Hepatocyte (in vitro differentiated cells): ENCODE results near the gene KIF23. TPM values are rescaled to one million over a fixed set of nuclear protein-coding genes. Genes with fewer than 3 reads are reported as not detected.

Experiments used
- DNase-seq: peaks from one replicate; pipeline ENCODE4 v3.0.0-alpha.2; 2016; ENCODE audit warnings: low spot score
- H2AFZ ChIP-seq: fragments of 200-600 bp; sonication (generic); 2 replicates; pipeline ENCODE4 v1.6.0; 2016; ENCODE audit warnings: antibody characterized with exemption, mild to moderate bottlenecking
- H3K27ac ChIP-seq: fragments of 200-600 bp; sonication (generic); 2 replicates; pipeline ENCODE4 v1.5.1; 2016; ENCODE audit warnings: mild to moderate bottlenecking
- H3K27me3 ChIP-seq: fragments of 200-600 bp; sonication (generic); 2 replicates; pipeline ENCODE4 v1.6.1; 2016
- H3K36me3 ChIP-seq: fragments of 200-600 bp; sonication (generic); replicated peaks from 2 replicates; pipeline ENCODE4 v1.5.1; 2016; ENCODE audit warnings: low read depth; ENCODE audit not compliant: insufficient read depth
- H3K4me1 ChIP-seq: fragments of 200-600 bp; sonication (generic); 2 replicates; pipeline ENCODE4 v1.5.1; 2016; ENCODE audit warnings: mild to moderate bottlenecking, moderate library complexity; ENCODE audit not compliant: insufficient read depth
- H3K4me2 ChIP-seq: fragments of 200-600 bp; sonication (generic); 2 replicates; pipeline ENCODE4 v1.6.0; 2016
- H3K4me3 ChIP-seq: fragments of 200-600 bp; sonication (generic); 2 replicates; pipeline ENCODE4 v1.5.1; 2016; ENCODE audit warnings: mild to moderate bottlenecking
- H3K79me2 ChIP-seq: fragments of 200-600 bp; sonication (generic); 2 replicates; pipeline ENCODE4 v1.6.0; 2017; ENCODE audit warnings: mild to moderate bottlenecking
- H3K9me2 ChIP-seq: fragments of 200-600 bp; sonication (generic); replicated peaks from 2 replicates; pipeline ENCODE4 v1.6.0; 2017; ENCODE audit warnings: mild to moderate bottlenecking; ENCODE audit not compliant: insufficient read depth
- H3K9me3 ChIP-seq: fragments of 200-600 bp; sonication (generic); 2 replicates; pipeline ENCODE4 v1.5.1; 2016; ENCODE audit warnings: low read depth, mild to moderate bottlenecking
- H4K20me1 ChIP-seq: fragments of 200-600 bp; sonication (generic); 2 replicates; pipeline ENCODE4 v1.6.0; 2016; ENCODE audit warnings: mild to moderate bottlenecking; ENCODE audit not compliant: insufficient read depth, poor library complexity, severe bottlenecking
- CTCF ChIP-seq: fragments of 200-600 bp; sonication (generic); IDR thresholded peaks from 2 replicates; pipeline ENCODE4 v1.5.1; 2016; ENCODE audit warnings: antibody characterized with exemption, mild to moderate bottlenecking; ENCODE audit not compliant: poor library complexity
- EZH2 ChIP-seq: fragments of 200-600 bp; sonication (generic); IDR thresholded peaks from 2 replicates; pipeline ENCODE4 v1.6.1; 2016; ENCODE audit warnings: antibody characterized with exemption, mild to moderate bottlenecking, borderline replicate concordance
- EZH2phosphoT487 ChIP-seq: fragments of 200-600 bp; sonication (generic); IDR thresholded peaks from one replicate; pipeline ENCODE4 v1.6.1; 2018; ENCODE audit warnings: antibody characterized with exemption, mild to moderate bottlenecking, low read depth, moderate library complexity; ENCODE audit not compliant: unreplicated experiment, severe bottlenecking
- WGBS: methylation state at CpG from one replicate; pipeline ENCODE4 v1.1.6; 2016; ENCODE audit warnings: low lambda C conversion rate; ENCODE audit errors: missing lambda C conversion rate; 5-methylcytosine and 5-hydroxymethylcytosine counted together
- polyA plus RNA-seq: library from polyadenylated mRNA; unstranded; fragments of >200 nt; fragmentation: Nextera tagmentation; extraction: Ambion mirVana; gene quantifications from 2 replicates; pipeline ENCODE4 v1.2.1, GENCODE V29; 2016
- total RNA-seq: library from RNA; depleted of rRNA; stranded (reverse); fragments of >200 nt; gene quantifications from 2 replicates; pipeline ENCODE4 v1.2.3, GENCODE V29; 2014

Gene KIF23
- total and polyA plus RNA-seq, 2 experiments from 2014 or later = 12.0 to 14.1 TPM

GRCh38 chr15:69394556-69395282 lies 19.4 kb upstream of the KIF23 start:
- Histone ChIP-seq H3K27ac (no peak overlapping the region), H3K27me3 (no peaks in the 10 kb centered on the region), H4K20me1 (no peaks in the 10 kb centered on the region), H2AFZ (no peak overlapping the region), H3K9me2 (no peaks in the 10 kb centered on the region), H3K9me3 (no peaks in the 10 kb centered on the region), H3K36me3 (no peaks in the 10 kb centered on the region), H3K79me2 (no peaks in the 10 kb centered on the region), H3K4me1 (peaks cover 6% of the 10 kb centered on the region), H3K4me2 (peak overlapping the region; percentile 49), H3K4me3 (no peak overlapping the region)
- peak; percentile 87 for DNase-seq
- no peak for TF ChIP-seq EZH2phosphoT487
- peak; percentile 94 for TF ChIP-seq CTCF
- 29% methylated on average over 34 of the region's 36 CpGs for WGBS

GRCh38 chr15:69395460-69395859 lies 18.7 kb upstream of the KIF23 start:
- Histone ChIP-seq H3K79me2 (no peaks in the 10 kb centered on the region), H3K9me3 (no peaks in the 10 kb centered on the region), H3K27me3 (no peaks in the 10 kb centered on the region), H4K20me1 (no peaks in the 10 kb centered on the region), H3K36me3 (no peaks in the 10 kb centered on the region), H3K27ac (no peak overlapping the region), H3K4me2 (no peak overlapping the region), H2AFZ (no peak overlapping the region), H3K9me2 (no peaks in the 10 kb centered on the region), H3K4me3 (no peak overlapping the region), H3K4me1 (peaks cover 6% of the 10 kb centered on the region)
- no peak for TF ChIP-seq EZH2
- TF ChIP-seq EZH2phosphoT487 = no peak
- TF ChIP-seq CTCF = no peak
- no peak for DNase-seq
- 92% methylated on average over 10 of the region's 10 CpGs for WGBS

GRCh38 chr15:69395991-69396390 lies 18.2 kb upstream of the KIF23 start:
- no peak overlapping the region for H3K27ac ChIP-seq
- H2AFZ ChIP-seq = no peak overlapping the region
- H3K9me2 ChIP-seq = no peaks in the 10 kb centered on the region
- no peak overlapping the region for H3K4me2 ChIP-seq
- peaks cover 6% of the 10 kb centered on the region for H3K4me1 ChIP-seq
- DNase-seq = no peak
- H4K20me1 ChIP-seq = no peaks in the 10 kb centered on the region
- 99% methylated on average over 5 of the region's 5 CpGs for WGBS
- H3K36me3 ChIP-seq = no peaks in the 10 kb centered on the region
- no peaks in the 10 kb centered on the region for H3K9me3 ChIP-seq
- H3K79me2 ChIP-seq = no peaks in the 10 kb centered on the region
- no peaks in the 10 kb centered on the region for H3K27me3 ChIP-seq
- H3K4me3 ChIP-seq = no peak overlapping the region
- TF ChIP-seq EZH2phosphoT487 (no peak), CTCF (no peak), EZH2 (no peak)

GRCh38 chr15:69398491-69398891 lies 15.7 kb upstream of the KIF23 start:
- no peak overlapping the region for H3K4me3 ChIP-seq
- no peak overlapping the region for H2AFZ ChIP-seq
- WGBS = 73% methylated on average over 7 of the region's 7 CpGs

More at GRCh38 chr15:69398491-69398891, 15.7 kb upstream of the KIF23 start:
- Histone ChIP-seq H4K20me1 (no peaks in the 10 kb centered on the region), H3K79me2 (no peaks in the 10 kb centered on the region), H3K9me2 (no peaks in the 10 kb centered on the region), H3K4me1 (peaks cover 6% of the 10 kb centered on the region), H3K36me3 (no peaks in the 10 kb centered on the region), H3K27ac (no peak overlapping the region), H3K9me3 (no peaks in the 10 kb centered on the region), H3K4me2 (no peak overlapping the region), H3K27me3 (no peaks in the 10 kb centered on the region)
- no peak for DNase-seq
- TF ChIP-seq EZH2 = no peak
- no peak for TF ChIP-seq CTCF
- no peak for TF ChIP-seq EZH2phosphoT487
